IMR-90 (cell line): ENCODE results near the gene GNB4.

ENCODE experiments used
- BHLHE40 ChIP-seq: fragments of 150-350 bp; IDR thresholded peaks from 2 replicates; pipeline ENCODE4 v1.6.1; 2016; ENCODE audit warnings: mild to moderate bottlenecking, low read depth, low read length
- CEBPB ChIP-seq: IDR thresholded peaks from 2 replicates; pipeline ENCODE4 v1.6.1; 2012; ENCODE audit warnings: low read depth, low read length, improper control_type of control experiment
- FOS ChIP-seq: fragments of 150-350 bp; IDR thresholded peaks from 2 replicates; pipeline ENCODE4 v1.6.1; 2016; ENCODE audit warnings: low read depth, low read length
- POLR2A ChIP-seq: IDR thresholded peaks from 2 replicates; pipeline ENCODE4 v1.6.1; 2012; ENCODE audit warnings: mild to moderate bottlenecking, low read depth, low read length
- RAD21 ChIP-seq: IDR thresholded peaks from 2 replicates; pipeline ENCODE4 v1.6.1; 2012; ENCODE audit warnings: low read length, improper control_type of control experiment
- SMC3 ChIP-seq: fragments of 150-350 bp; IDR thresholded peaks from 2 replicates; pipeline ENCODE4 v1.6.1; 2016; ENCODE audit warnings: low read depth, mild to moderate bottlenecking, antibody characterized with exemption, low read length, moderate library complexity
- TF ChIP-seq, protein P1 (sequence below): conservative IDR thresholded peaks from 2 replicates; pipeline ENCODE4 v1.5.1; 2012; ENCODE audit warnings: mild to moderate bottlenecking, low read depth, low read length, improper control_type of control experiment

DNA sequence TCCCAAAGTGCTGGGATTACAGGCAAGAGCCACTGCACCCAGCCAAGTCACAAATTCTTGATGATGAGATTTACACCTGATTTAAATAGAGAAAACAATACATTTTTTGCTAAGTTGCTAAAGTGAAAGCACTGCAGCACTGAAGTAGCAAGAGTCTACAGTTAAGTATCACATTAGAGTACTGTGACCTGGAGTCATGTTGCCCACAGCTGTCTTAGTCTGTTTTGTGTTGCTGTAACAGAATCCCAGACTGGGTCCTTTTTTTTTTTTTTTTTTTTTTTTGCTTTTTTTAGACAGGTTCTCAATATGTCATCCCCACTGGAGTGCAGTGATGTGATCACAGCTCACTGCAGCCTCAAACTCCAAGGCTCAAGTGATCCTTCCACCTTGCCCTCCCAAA lies 23.2 kb upstream of the GNB4 start:
- TF ChIP-seq, protein P1, sequence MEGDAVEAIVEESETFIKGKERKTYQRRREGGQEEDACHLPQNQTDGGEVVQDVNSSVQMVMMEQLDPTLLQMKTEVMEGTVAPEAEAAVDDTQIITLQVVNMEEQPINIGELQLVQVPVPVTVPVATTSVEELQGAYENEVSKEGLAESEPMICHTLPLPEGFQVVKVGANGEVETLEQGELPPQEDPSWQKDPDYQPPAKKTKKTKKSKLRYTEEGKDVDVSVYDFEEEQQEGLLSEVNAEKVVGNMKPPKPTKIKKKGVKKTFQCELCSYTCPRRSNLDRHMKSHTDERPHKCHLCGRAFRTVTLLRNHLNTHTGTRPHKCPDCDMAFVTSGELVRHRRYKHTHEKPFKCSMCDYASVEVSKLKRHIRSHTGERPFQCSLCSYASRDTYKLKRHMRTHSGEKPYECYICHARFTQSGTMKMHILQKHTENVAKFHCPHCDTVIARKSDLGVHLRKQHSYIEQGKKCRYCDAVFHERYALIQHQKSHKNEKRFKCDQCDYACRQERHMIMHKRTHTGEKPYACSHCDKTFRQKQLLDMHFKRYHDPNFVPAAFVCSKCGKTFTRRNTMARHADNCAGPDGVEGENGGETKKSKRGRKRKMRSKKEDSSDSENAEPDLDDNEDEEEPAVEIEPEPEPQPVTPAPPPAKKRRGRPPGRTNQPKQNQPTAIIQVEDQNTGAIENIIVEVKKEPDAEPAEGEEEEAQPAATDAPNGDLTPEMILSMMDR = no peak
- TF ChIP-seq SMC3 (no peak), CEBPB (no peak), POLR2A (no peak), BHLHE40 (no peak), FOS (no peak), RAD21 (no peak)
